ENCODE results near the gene HSPA12B. TPM values are rescaled to one million over a fixed set of nuclear protein-coding genes. Genes with fewer than 3 reads are reported as not detected.
A peak's percentile ranks its signal among the peaks of the same experiment; 100 is the strongest.

Gene HSPA12B
- polyA plus RNA-seq, 4 donors = 2.7 to 9.7 (median 4.1) TPM; not detected in 1

GRCh38 chr20:3745686-3746173 lies 13.2 kb downstream of the HSPA12B start:
- Histone ChIP-seq H3K4me3 (ENCODE audit: low read depth in 1 of 3, low read length in 3 of 3) (no peak overlapping the region), H3K27me3 (ENCODE audit: control insufficient read depth in 3 of 3, insufficient read depth in 3 of 3, low read length in 3 of 3) (peaks cover 0 to 32% (median 0%) of the 10 kb centered on the region in 3 donors), H3K9me3 (ENCODE audit: control insufficient read depth in 2 of 2, insufficient read depth in 1 of 2, low read depth in 1 of 2, low read length in 1 of 2) (no peaks in the 10 kb centered on the region), H3K27ac (ENCODE audit: low read depth in 1 of 3, low read length in 2 of 3) (no peak overlapping the region), H3K36me3 (ENCODE audit: control insufficient read depth in 3 of 3, insufficient read depth in 2 of 3, low read depth in 1 of 3, low read length in 3 of 3) (peaks cover 0 to 28% (median 0%) of the 10 kb centered on the region in 3 donors), H3K4me1 (ENCODE audit: control insufficient read depth in 3 of 3, insufficient read depth in 2 of 3, low read depth in 1 of 3, low read length in 2 of 3) (peaks cover 0 to 18% (median 4%) of the 10 kb centered on the region in 3 donors)
- FAIRE-seq (no peak), DNase-seq (no peak)
- WGBS, 3 donors = 72 to 82% (median 78%) methylated on average over 11 of the region's 11 CpGs

DNA sequence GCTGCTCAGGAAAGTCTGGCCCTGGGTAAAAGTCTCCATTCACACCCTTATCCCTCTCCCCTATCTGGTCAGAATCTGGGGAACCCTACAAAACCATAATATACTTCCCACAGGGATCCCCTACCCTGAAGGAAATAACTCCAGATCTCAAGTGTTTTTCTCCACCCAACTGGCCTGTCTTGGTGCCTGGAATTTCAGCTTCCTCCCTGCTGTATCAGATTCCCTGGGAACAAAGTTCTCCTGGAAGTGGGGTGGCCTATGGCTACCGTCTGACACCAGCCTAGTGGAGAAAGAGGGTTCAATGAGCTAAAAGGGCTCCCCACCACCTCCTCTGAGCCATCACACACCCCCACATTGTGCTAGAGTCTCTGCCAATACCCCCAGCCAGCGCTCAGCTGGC lies 15.0 kb downstream of the HSPA12B start:
- DNase-seq (peak in 1 of 2 donors; percentile 71), FAIRE-seq (no peak)
- H3K9me3 ChIP-seq (ENCODE audit: control insufficient read depth in 2 of 2, insufficient read depth in 1 of 2, low read depth in 1 of 2, low read length in 1 of 2) = no peaks in the 10 kb centered on the region
- no peak overlapping the region for H3K27ac ChIP-seq (ENCODE audit: low read depth in 1 of 3, low read length in 2 of 3)
- WGBS, 3 donors = 50 to 70% (median 68%) methylated on average over 2 of the region's 2 CpGs
- H3K4me3 ChIP-seq (ENCODE audit: low read depth in 1 of 3, low read length in 3 of 3) = no peak overlapping the region
- peaks cover 0 to 39% (median 0%) of the 10 kb centered on the region in 3 donors for H3K27me3 ChIP-seq (ENCODE audit: control insufficient read depth in 3 of 3, insufficient read depth in 3 of 3, low read length in 3 of 3)
- H3K4me1 ChIP-seq (ENCODE audit: control insufficient read depth in 3 of 3, insufficient read depth in 2 of 3, low read depth in 1 of 3, low read length in 2 of 3) = peaks cover 0 to 18% (median 7%) of the 10 kb centered on the region in 3 donors
- H3K36me3 ChIP-seq (ENCODE audit: control insufficient read depth in 3 of 3, insufficient read depth in 2 of 3, low read depth in 1 of 3, low read length in 3 of 3) = peaks cover 0 to 28% (median 0%) of the 10 kb centered on the region in 3 donors

- H3K9me3 ChIP-seq (ENCODE audit: control insufficient read depth in 2 of 2, insufficient read depth in 1 of 2, low read depth in 1 of 2, low read length in 1 of 2) = no peaks in the 10 kb centered on the region
- peaks cover 0 to 23% (median 7%) of the 10 kb centered on the region in 3 donors for H3K4me1 ChIP-seq (ENCODE audit: control insufficient read depth in 3 of 3, insufficient read depth in 2 of 3, low read depth in 1 of 3, low read length in 2 of 3)
- DNase-seq = no peak
- 88 to 93% (median 91%) methylated on average over 16 of the region's 16 CpGs for WGBS, 3 donors
- H3K27ac ChIP-seq (ENCODE audit: low read depth in 1 of 3, low read length in 2 of 3) = no peak overlapping the region
- no peak overlapping the region for H3K4me3 ChIP-seq (ENCODE audit: low read depth in 1 of 3, low read length in 3 of 3)
- no peak for FAIRE-seq
- H3K27me3 ChIP-seq (ENCODE audit: control insufficient read depth in 3 of 3, insufficient read depth in 3 of 3, low read length in 3 of 3) = peaks cover 0 to 39% (median 0%) of the 10 kb centered on the region in 3 donors
- peaks cover 0 to 28% (median 0%) of the 10 kb centered on the region in 3 donors for H3K36me3 ChIP-seq (ENCODE audit: control insufficient read depth in 3 of 3, insufficient read depth in 2 of 3, low read depth in 1 of 3, low read length in 3 of 3)
These were observed 15.6 kb downstream of the HSPA12B start for GRCh38 chr20:3748073-3748472.

DNA sequence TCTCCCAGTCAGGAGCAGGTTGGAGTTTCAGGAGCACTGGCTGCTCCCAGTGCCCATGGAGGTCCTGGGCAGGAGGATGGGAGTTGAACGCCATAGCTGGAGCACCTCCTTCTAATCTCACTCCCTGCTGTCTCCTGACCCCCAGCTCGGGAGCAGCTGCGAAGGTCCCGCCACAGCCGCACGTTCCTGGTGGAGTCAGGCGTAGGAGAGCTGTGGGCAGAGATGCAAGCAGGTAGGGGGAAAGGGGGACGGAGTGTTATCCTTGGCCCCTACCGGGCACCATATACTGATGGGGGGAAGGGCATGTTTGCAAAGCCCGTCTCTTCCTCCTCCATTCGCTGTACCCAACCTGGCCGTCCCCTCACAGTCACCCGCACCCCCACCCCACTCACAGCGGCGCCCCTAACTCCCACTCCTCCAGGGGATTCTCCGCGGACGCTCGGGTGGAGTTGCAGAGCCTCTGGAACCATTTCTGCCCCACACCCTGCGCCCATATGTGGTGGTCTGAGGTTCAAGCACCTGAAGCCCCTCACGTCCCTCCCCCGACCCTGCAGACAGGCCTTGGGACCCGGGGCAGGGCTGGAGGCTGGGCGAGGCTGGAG lies 16.7 kb downstream of the HSPA12B start:
- Histone ChIP-seq H3K4me1 (ENCODE audit: control insufficient read depth in 3 of 3, insufficient read depth in 2 of 3, low read depth in 1 of 3, low read length in 2 of 3) (peaks cover 0 to 23% (median 7%) of the 10 kb centered on the region in 3 donors), H3K27me3 (ENCODE audit: control insufficient read depth in 3 of 3, insufficient read depth in 3 of 3, low read length in 3 of 3) (peaks cover 0 to 37% (median 0%) of the 10 kb centered on the region in 3 donors), H3K36me3 (ENCODE audit: control insufficient read depth in 3 of 3, insufficient read depth in 2 of 3, low read depth in 1 of 3, low read length in 3 of 3) (peaks cover 0 to 30% (median 0%) of the 10 kb centered on the region in 3 donors), H3K9me3 (ENCODE audit: control insufficient read depth in 2 of 2, insufficient read depth in 1 of 2, low read depth in 1 of 2, low read length in 1 of 2) (no peaks in the 10 kb centered on the region), H3K27ac (ENCODE audit: low read depth in 1 of 3, low read length in 2 of 3) (no peak overlapping the region), H3K4me3 (ENCODE audit: low read depth in 1 of 3, low read length in 3 of 3) (no peak overlapping the region)
- FAIRE-seq = no peak
- no peak for DNase-seq
- WGBS, 3 donors = 54 to 77% (median 68%) methylated on average over 21 to 24 of the region's 24 CpGs

DNA sequence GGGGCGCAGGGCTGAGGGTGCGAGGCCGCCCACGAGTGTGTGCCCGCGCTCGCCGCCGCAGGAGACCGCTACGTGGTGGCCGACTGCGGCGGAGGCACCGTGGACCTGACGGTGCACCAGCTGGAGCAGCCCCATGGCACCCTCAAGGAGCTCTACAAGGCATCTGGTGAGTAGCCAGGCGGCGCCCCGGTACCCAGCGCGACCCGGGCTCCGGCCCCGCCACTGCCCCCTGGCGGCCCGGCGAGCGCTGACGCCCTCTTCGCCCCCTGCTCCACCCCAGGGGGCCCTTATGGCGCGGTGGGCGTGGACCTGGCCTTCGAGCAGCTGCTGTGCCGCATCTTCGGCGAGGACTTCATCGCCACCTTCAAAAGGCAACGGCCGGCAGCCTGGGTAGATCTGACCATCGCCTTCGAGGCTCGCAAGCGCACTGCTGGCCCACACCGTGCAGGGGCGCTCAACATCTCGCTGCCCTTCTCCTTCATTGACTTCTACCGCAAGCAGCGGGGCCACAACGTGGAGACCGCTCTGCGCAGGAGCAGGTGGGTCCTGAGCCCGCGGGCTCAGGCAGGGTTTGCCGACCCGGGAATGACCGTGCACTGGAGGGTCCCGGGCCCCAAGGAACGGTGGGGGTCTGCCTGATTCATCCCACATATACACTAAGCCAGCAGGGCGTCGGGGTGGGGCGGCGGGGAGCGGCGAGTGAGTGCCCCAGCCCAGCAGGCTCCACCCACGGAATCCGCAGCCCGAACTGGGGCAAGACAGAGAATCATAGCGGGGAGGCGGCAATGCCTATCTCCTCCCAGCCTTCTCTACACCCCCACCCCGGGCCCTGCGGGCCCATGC lies 17.4 kb downstream of the HSPA12B start:
- FAIRE-seq (no peak), DNase-seq (peak; percentile 38 to 71)
- Histone ChIP-seq H3K36me3 (ENCODE audit: control insufficient read depth in 3 of 3, insufficient read depth in 2 of 3, low read depth in 1 of 3, low read length in 3 of 3) (peaks cover 0 to 38% (median 0%) of the 10 kb centered on the region in 3 donors), H3K4me3 (ENCODE audit: low read depth in 1 of 3, low read length in 3 of 3) (no peak overlapping the region), H3K27me3 (ENCODE audit: control insufficient read depth in 3 of 3, insufficient read depth in 3 of 3, low read length in 3 of 3) (peaks cover 0 to 29% (median 0%) of the 10 kb centered on the region in 3 donors), H3K4me1 (ENCODE audit: control insufficient read depth in 3 of 3, insufficient read depth in 2 of 3, low read depth in 1 of 3, low read length in 2 of 3) (peaks cover 0 to 23% (median 7%) of the 10 kb centered on the region in 3 donors), H3K9me3 (ENCODE audit: control insufficient read depth in 2 of 2, insufficient read depth in 1 of 2, low read depth in 1 of 2, low read length in 1 of 2) (no peaks in the 10 kb centered on the region), H3K27ac (ENCODE audit: low read depth in 1 of 3, low read length in 2 of 3) (no peak overlapping the region)
- 26 to 52% (median 33%) methylated on average over 69 to 72 of the region's 72 CpGs for WGBS, 3 donors

GRCh38 chr20:3751305-3751674 lies 18.8 kb downstream of the HSPA12B start:
- Histone ChIP-seq H3K4me3 (ENCODE audit: low read depth in 1 of 3, low read length in 3 of 3) (peak overlapping the region in 1 of 3 donors; percentile 42), H3K9me3 (ENCODE audit: control insufficient read depth in 2 of 2, insufficient read depth in 1 of 2, low read depth in 1 of 2, low read length in 1 of 2) (no peaks in the 10 kb centered on the region), H3K27me3 (ENCODE audit: control insufficient read depth in 3 of 3, insufficient read depth in 3 of 3, low read length in 3 of 3) (peaks cover 0 to 29% (median 0%) of the 10 kb centered on the region in 3 donors), H3K4me1 (ENCODE audit: control insufficient read depth in 3 of 3, insufficient read depth in 2 of 3, low read depth in 1 of 3, low read length in 2 of 3) (peaks cover 0 to 23% (median 7%) of the 10 kb centered on the region in 3 donors), H3K36me3 (ENCODE audit: control insufficient read depth in 3 of 3, insufficient read depth in 2 of 3, low read depth in 1 of 3, low read length in 3 of 3) (peaks cover 0 to 48% (median 0%) of the 10 kb centered on the region in 3 donors), H3K27ac (ENCODE audit: low read depth in 1 of 3, low read length in 2 of 3) (no peak overlapping the region)
- no peak for FAIRE-seq
- 24 to 63% (median 45%) methylated on average over 18 to 31 of the region's 31 CpGs for WGBS, 3 donors
- no peak for DNase-seq

DNA sequence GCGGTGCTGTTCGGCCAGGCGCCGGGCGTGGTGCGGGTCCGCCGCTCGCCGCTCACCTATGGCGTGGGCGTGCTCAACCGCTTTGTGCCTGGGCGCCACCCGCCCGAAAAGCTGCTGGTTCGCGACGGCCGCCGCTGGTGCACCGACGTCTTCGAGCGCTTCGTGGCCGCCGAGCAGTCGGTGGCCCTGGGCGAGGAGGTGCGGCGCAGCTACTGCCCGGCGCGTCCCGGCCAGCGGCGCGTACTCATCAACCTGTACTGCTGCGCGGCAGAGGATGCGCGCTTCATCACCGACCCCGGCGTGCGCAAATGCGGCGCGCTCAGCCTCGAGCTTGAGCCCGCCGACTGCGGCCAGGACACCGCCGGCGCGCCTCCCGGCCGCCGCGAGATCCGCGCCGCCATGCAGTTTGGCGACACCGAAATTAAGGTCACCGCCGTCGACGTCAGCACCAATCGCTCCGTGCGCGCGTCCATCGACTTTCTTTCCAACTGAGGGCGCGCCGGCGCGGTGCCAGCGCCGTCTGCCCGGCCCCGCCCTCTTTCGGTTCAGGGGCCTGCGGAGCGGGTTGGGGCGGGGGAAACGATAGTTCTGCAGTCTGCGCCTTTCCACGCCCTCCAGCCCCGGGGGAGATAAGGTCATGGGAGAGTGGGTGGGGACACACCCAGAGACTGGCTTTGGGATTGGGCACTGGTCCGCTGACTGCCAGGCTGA lies 19.3 kb downstream of the HSPA12B start:
- H3K4me3 ChIP-seq (ENCODE audit: low read depth in 1 of 3, low read length in 3 of 3) = peak overlapping the region in 2 of 3 donors; percentile 18 to 42
- FAIRE-seq = no peak
- H3K27ac ChIP-seq (ENCODE audit: low read depth in 1 of 3, low read length in 2 of 3) = no peak overlapping the region
- H3K27me3 ChIP-seq (ENCODE audit: control insufficient read depth in 3 of 3, insufficient read depth in 3 of 3, low read length in 3 of 3) = peaks cover 0 to 29% (median 0%) of the 10 kb centered on the region in 3 donors
- H3K4me1 ChIP-seq (ENCODE audit: control insufficient read depth in 3 of 3, insufficient read depth in 2 of 3, low read depth in 1 of 3, low read length in 2 of 3) = peaks cover 0 to 23% (median 5%) of the 10 kb centered on the region in 3 donors
- peaks cover 0 to 50% (median 0%) of the 10 kb centered on the region in 3 donors for H3K36me3 ChIP-seq (ENCODE audit: control insufficient read depth in 3 of 3, insufficient read depth in 2 of 3, low read depth in 1 of 3, low read length in 3 of 3)
- DNase-seq = peak; percentile 72 to 79
- WGBS, 3 donors = 14 to 48% (median 30%) methylated on average over 91 to 95 of the region's 95 CpGs
- H3K9me3 ChIP-seq (ENCODE audit: control insufficient read depth in 2 of 2, insufficient read depth in 1 of 2, low read depth in 1 of 2, low read length in 1 of 2) = no peaks in the 10 kb centered on the region

- Histone ChIP-seq H3K9me3 (ENCODE audit: control insufficient read depth in 2 of 2, insufficient read depth in 1 of 2, low read depth in 1 of 2, low read length in 1 of 2) (no peaks in the 10 kb centered on the region), H3K27me3 (ENCODE audit: control insufficient read depth in 3 of 3, insufficient read depth in 3 of 3, low read length in 3 of 3) (peaks cover 0 to 29% (median 0%) of the 10 kb centered on the region in 3 donors), H3K27ac (ENCODE audit: low read depth in 1 of 3, low read length in 2 of 3) (no peak overlapping the region), H3K4me3 (ENCODE audit: low read depth in 1 of 3, low read length in 3 of 3) (peak overlapping the region in 2 of 3 donors; percentile 18 to 42), H3K36me3 (ENCODE audit: control insufficient read depth in 3 of 3, insufficient read depth in 2 of 3, low read depth in 1 of 3, low read length in 3 of 3) (peaks cover 0 to 46% (median 0%) of the 10 kb centered on the region in 3 donors), H3K4me1 (ENCODE audit: control insufficient read depth in 3 of 3, insufficient read depth in 2 of 3, low read depth in 1 of 3, low read length in 2 of 3) (peaks cover 0 to 19% (median 3%) of the 10 kb centered on the region in 3 donors)
- WGBS, 3 donors = 21 to 45% (median 24%) methylated on average over 13 of the region's 13 CpGs
- FAIRE-seq = no peak
- peak in 1 of 2 donors; percentile 57 for DNase-seq
These were observed 19.9 kb downstream of the HSPA12B start for GRCh38 chr20:3752386-3752759.

All from small intestine (tissue), 7 donors.